RWPE2 (cell line): ENCODE measurements around the gene KLF15.

Experiments used
- ATAC-seq: fragments of 200-7000 bp; cut with Tn5 transposase; 3 replicates; pipeline ENCODE4 v1.9.1; 2021; ENCODE audit warnings: low read depth
- DNase-seq: peaks from one replicate; pipeline ENCODE4 v3.0.0-alpha.2; 2020; ENCODE audit warnings: low spot score
- H3K27ac ChIP-seq: fragments of 450-650 bp; 2 replicates; pipeline ENCODE4 v1.5.1; 2017; ENCODE audit warnings: mild to moderate bottlenecking; ENCODE audit not compliant: poor library complexity, severe bottlenecking
- H3K27me3 ChIP-seq: fragments of 250-450 bp; sonication (Bioruptor Pico); 2 replicates; pipeline ENCODE4 v1.5.1; 2021; ENCODE audit warnings: mild to moderate bottlenecking, moderate library complexity; ENCODE audit not compliant: insufficient read depth, poor library complexity, severe bottlenecking
- H3K36me3 ChIP-seq: fragments of 250-450 bp; sonication (Bioruptor Pico); 2 replicates; pipeline ENCODE4 v1.5.1; 2020; ENCODE audit warnings: low read depth, mild to moderate bottlenecking, moderate library complexity
- H3K4me1 ChIP-seq: fragments of 250-450 bp; sonication (Bioruptor Pico); 2 replicates; pipeline ENCODE4 v1.5.1; 2021; ENCODE audit warnings: mild to moderate bottlenecking, moderate library complexity; ENCODE audit not compliant: insufficient read depth, poor library complexity, severe bottlenecking
- H3K4me3 ChIP-seq: fragments of 250-450 bp; sonication (Bioruptor Pico); 2 replicates; pipeline ENCODE4 v1.5.1; 2021; ENCODE audit warnings: mild to moderate bottlenecking, moderate library complexity; ENCODE audit not compliant: severe bottlenecking
- H3K9me3 ChIP-seq: fragments of 250-450 bp; sonication (Bioruptor Pico); 2 replicates; pipeline ENCODE4 v1.5.1; 2021; ENCODE audit warnings: mild to moderate bottlenecking, moderate library complexity; ENCODE audit not compliant: severe bottlenecking
- TF ChIP-seq, protein P1 (sequence below): fragments of 450-650 bp; IDR thresholded peaks from one replicate; pipeline ENCODE4 v1.5.1; 2017; ENCODE audit warnings: mild to moderate bottlenecking, moderate library complexity; ENCODE audit not compliant: poor library complexity, severe bottlenecking

The KLF15 gene

DNA sequence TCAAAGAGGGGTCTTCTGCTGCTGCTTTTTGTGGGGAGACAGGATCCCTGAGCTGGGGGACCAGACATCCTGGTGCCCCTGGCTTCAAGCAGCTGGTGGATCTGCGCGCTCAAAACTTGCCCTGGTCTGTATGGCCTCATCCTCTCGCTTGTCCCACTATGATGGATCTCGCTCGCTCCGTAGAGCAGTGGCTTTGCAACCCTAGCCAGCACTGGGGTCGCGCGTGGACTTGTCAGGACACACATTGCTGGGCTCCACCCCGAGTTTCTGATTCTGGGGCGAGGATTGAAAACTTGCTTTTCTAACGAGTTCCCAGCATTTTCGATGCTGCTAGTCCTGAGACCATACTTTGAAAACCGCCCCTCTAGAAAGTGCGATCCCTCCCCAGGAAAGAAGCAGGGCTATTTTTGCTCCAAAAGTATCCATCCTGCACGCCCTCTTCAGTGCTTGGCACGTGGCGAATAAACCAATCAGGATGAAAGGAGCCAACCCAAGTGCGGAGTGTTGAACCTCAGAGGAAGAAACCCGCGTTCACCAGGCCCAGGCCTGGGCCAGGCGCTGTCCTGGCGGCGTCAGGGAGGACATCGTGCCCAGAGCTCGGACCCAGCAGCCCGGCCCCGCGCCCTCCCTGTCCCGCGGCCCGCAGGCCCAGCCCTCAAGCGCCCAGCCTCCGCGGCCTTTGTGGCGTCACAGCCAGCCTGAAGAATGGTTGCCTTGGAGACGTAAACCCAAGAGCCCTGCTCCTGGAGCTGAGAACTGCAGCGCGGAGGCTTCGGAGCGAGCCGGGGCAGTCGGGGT lies 37.2 kb upstream of the KLF15 start, which contains the start of gene CFAP100:
TSS of gene CFAP100 (plus strand) at position 731 of the 798 bp plus-strand sequence. CDS start 1,092 bp downstream, outside the sequence.
- DNase-seq (no peak), ATAC-seq (no peak)
- H3K4me3 ChIP-seq: no peak within 1 kb of the TSS
- H3K9me3 ChIP-seq: no peaks in the 10 kb centered on the region
- TF ChIP-seq, protein P1, sequence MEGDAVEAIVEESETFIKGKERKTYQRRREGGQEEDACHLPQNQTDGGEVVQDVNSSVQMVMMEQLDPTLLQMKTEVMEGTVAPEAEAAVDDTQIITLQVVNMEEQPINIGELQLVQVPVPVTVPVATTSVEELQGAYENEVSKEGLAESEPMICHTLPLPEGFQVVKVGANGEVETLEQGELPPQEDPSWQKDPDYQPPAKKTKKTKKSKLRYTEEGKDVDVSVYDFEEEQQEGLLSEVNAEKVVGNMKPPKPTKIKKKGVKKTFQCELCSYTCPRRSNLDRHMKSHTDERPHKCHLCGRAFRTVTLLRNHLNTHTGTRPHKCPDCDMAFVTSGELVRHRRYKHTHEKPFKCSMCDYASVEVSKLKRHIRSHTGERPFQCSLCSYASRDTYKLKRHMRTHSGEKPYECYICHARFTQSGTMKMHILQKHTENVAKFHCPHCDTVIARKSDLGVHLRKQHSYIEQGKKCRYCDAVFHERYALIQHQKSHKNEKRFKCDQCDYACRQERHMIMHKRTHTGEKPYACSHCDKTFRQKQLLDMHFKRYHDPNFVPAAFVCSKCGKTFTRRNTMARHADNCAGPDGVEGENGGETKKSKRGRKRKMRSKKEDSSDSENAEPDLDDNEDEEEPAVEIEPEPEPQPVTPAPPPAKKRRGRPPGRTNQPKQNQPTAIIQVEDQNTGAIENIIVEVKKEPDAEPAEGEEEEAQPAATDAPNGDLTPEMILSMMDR: no peak
- H3K4me1 ChIP-seq: no peaks in the 10 kb centered on the region
- H3K27ac ChIP-seq: no peak within 1 kb of the TSS
- H3K27me3 ChIP-seq: no peaks in the 10 kb centered on the region
- no peaks in the 10 kb centered on the region for H3K36me3 ChIP-seq

DNA sequence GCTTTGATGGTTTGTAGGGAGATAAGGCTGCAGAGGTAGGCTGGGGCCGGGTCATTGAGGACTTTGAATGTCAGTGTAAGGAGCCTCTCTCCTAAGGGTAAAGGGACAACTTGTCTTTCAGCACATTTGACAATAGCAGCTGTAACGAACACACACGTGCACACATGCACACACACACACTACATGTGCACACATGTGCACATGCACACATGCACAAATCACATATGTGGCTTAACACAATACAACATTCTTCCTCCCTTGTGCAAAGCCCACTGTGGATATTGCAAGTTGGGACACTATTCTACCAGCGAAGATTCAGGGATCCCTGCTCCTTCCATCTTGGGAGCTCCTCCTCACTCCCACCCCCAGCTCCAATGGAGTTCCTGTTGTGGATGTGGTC lies 36.4 kb upstream of the KLF15 start:
- Histone ChIP-seq H3K4me3 (no peak overlapping the region), H3K4me1 (no peaks in the 10 kb centered on the region), H3K27me3 (no peaks in the 10 kb centered on the region), H3K36me3 (no peaks in the 10 kb centered on the region), H3K27ac (no peak overlapping the region), H3K9me3 (no peaks in the 10 kb centered on the region)
- TF ChIP-seq, protein P1: no peak
- DNase-seq (no peak), ATAC-seq (no peak)

DNA sequence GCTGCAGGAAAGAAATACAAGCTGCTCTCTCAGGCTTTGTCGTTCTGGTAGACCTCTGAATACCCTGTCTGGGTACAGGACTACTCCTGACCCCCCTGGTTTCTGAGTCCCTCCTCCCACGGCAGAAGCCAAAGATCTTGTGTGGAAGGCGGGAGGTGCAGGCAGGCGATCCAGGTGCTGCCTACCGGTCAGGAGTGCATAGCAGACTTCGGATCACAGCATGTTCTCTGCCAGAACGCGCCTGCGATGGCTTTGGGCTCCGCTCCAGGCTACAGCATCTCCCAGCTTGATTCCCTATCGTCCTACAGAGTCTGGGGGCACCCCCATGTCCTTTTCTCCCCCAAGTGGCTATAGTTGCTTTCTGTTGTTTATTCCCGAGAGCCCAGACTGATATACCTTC lies 35.0 kb upstream of the KLF15 start:
- DNase-seq: no peak
- no peaks in the 10 kb centered on the region for H3K9me3 ChIP-seq
- TF ChIP-seq, protein P1: no peak
- H3K27ac ChIP-seq: no peak overlapping the region
- no peak for ATAC-seq
- H3K36me3 ChIP-seq: no peaks in the 10 kb centered on the region
- H3K4me1 ChIP-seq: no peaks in the 10 kb centered on the region
- no peak overlapping the region for H3K4me3 ChIP-seq
- no peaks in the 10 kb centered on the region for H3K27me3 ChIP-seq

DNA sequence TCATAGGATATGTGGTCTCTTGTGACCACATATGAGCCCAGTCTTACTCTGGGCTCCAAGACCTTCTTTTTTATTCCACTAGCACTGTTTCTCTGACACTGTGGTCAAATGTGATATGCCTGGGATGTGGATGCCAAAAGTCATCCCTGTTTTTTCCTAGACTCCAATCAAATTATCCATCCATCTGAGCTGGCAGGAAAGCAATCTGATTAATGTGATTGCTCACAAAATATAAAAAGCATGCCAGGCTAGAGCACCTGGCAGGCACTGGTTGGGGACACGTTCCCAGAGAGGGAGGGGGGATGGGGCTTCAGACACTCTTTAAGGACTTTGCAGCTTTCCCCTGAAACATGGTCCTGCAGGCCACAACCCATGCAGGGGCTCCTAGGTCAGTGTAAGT lies 34.4 kb upstream of the KLF15 start:
- no peaks in the 10 kb centered on the region for H3K36me3 ChIP-seq
- H3K4me1 ChIP-seq: no peaks in the 10 kb centered on the region
- TF ChIP-seq, protein P1: no peak
- no peak overlapping the region for H3K4me3 ChIP-seq
- no peaks in the 10 kb centered on the region for H3K9me3 ChIP-seq
- DNase-seq (no peak), ATAC-seq (no peak)
- no peak overlapping the region for H3K27ac ChIP-seq
- H3K27me3 ChIP-seq: no peaks in the 10 kb centered on the region

DNA sequence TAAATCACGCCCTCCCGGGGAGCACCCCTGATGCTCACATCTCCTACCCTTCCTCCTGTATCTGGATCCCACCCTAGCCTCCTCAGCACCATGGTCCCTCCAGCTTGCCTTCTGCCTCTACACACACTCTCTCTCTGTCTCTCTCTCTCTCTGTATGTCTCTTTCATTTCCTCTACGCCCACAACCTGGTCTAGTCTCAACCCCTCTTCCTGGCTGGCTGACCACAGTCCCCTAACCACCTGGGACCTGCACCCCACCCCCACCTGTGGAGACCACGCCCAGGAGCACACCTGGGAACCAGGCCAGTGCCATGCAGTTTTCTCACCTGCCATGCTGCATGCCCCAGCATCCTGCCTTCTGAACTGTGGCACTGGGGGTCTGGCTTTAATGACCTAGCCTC lies 33.5 kb upstream of the KLF15 start:
- TF ChIP-seq, protein P1: no peak
- H3K4me1 ChIP-seq: no peaks in the 10 kb centered on the region
- no peak overlapping the region for H3K4me3 ChIP-seq
- H3K36me3 ChIP-seq: no peaks in the 10 kb centered on the region
- DNase-seq (no peak), ATAC-seq (no peak)
- no peaks in the 10 kb centered on the region for H3K9me3 ChIP-seq
- no peak overlapping the region for H3K27ac ChIP-seq
- H3K27me3 ChIP-seq: no peaks in the 10 kb centered on the region
